Suprapubic skin (tissue), 3 donors: ENCODE results near the gene JADE2.

Experiments used
- CTCF ChIP-seq, 2 donors: fragments of 200-600 bp in 1 of 2; fragments of 450-650 bp in 1 of 2; sonication (generic) in 1 of 2; IDR thresholded peaks; one replicate each; pipeline ENCODE4 v1.5.1; 2016 to 2019; ENCODE audit warnings: antibody characterized with exemption in 2 of 2, mild to moderate bottlenecking in 1 of 2, moderate library complexity in 1 of 2
- POLR2AphosphoS5 ChIP-seq, 3 donors: sonication (generic); formaldehyde crosslinking; IDR thresholded peaks; one replicate each; pipeline ENCODE4 v1.6.1; 2017; ENCODE audit warnings: antibody characterized with exemption in 3 of 3

- TF ChIP-seq POLR2AphosphoS5 (IDR thresholded peaks at IDR 0.05) (no peak), CTCF (IDR thresholded peaks at IDR 0.05) (no peak)
Measured at GRCh38 chr5:134493461-134494055, 31.9 kb upstream of the JADE2 start.
